ENCODE results near the gene MYO10.
A peak's percentile ranks its signal among the peaks of the same experiment; 100 is the strongest.
"Not testable (repeated sequence)": the region's sequence is repeated elsewhere in the genome, so short reads cannot be mapped to it uniquely, and the experiment has no call there.

MYO10 gene

DNA sequence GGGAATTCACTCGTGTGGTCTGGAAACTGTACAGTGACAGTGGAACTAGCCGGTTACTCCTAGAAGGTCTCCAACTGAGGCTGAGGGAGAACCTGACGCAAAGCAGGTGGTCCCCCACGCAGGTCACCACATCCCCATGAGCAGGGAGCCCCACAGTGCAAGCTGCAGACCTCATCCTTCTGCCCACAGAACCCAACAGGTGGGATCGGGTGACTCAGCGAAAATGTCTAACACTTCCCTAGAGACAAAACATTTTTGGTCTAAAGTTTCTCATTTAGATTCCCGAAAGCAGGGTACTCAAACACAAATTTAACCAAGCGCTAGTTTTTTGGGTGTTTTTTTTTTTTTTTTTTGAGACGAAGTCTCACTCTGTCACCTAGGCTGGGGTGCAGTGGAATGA lies 256.9 kb downstream of the MYO10 start:
- DNase-seq: no peak
- in situ Hi-C loops (cut with HindIII; ENCODE audit: low pct_ligation_motif_present, low pct_unique_long_range_greater_than_20kb, low sequenced_read_pairs): no loop called here

DNA sequence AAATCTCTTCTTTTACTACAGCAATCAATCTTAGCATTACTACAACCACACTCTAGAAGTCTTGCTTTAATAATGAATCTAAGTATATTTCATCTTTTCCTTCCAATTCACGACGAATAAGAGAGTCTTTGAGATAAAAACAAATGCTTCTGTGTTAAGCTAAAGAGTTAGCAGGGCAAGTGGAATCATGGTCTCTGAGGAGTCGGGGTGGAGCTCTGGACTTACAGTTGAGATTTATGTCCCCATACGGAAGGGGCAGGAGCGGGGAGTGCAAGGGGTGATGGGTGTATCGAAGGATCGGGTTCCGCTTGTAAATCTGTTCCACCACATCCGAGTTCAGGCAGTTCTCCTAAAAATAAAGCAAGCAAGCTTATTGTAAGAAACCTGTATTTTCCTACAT lies 260.3 kb downstream of the MYO10 start:
- DNase-seq: no peak
- in situ Hi-C loops (cut with HindIII; ENCODE audit: low pct_ligation_motif_present, low pct_unique_long_range_greater_than_20kb, low sequenced_read_pairs): no loop called here

DNA sequence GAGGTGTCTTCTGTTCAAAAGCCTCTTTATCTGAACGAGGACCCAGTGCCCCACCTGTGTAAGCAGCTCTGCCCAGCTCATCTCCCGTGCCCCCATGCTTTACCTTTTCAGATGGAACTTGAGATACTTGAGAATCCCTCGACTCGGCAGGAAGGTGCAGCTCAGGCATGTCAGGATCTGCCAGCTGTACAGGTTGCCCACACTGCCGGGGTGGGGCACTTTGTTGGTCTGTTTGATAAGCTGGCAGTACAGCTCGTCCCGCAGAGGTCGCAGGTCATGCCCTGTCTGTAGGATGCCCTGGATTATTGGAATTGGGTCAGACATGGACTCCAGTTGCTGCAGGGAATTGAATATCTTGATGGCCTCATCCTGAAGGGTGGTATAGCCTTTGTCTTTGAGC lies 261.3 kb downstream of the MYO10 start:
- in situ Hi-C loops (cut with HindIII; ENCODE audit: low pct_ligation_motif_present, low pct_unique_long_range_greater_than_20kb, low sequenced_read_pairs): no loop called here

DNA sequence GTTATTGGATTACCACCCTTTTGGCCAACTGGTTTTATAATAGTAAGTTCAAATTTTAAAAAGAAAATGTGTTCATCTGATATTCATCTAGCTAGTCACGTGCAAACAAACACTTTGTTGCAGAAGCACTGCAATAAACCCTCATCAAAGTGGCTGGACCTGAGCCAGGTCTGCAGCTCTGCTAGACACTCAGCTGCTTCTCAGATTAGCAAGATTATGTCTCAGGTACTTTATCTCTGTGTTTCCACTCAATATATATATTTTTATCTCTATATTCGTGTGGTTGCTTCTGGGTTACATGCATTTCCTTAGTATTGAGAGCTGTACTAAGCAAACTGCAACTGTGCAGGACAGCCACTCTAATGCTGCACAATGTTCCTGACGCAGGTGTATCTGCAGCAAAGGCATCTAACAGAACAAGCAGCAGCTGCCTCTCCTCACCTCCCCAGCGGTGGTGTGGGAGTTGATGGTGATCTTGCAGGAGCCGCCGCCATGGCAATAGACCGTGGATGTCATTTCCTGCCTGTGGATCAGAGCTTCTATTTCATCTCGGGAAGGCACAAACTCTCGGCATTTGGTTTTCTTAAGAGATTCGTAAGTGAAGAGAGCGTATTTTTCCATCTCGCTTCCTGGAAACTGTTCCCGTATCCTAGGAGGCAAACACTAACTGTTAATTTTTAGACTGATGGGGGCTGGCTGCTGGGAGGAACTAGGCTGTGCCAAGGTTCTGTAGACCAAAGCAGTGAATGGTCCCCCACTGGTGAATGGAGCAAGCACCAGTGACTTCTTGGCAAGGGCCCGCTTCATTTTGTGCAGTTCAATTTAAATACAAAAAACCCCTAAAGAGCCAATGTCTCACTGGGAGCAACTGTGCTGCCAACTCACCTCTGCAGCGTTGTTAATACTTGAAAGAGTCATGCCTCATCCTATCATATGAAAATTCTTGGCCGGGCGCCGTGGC lies 262.6 kb downstream of the MYO10 start:
- peak; percentile 78 for DNase-seq
- in situ Hi-C loops (cut with HindIII; ENCODE audit: low pct_ligation_motif_present, low pct_unique_long_range_greater_than_20kb, low sequenced_read_pairs): no loop called here

More for the DNA sequence above, 261.3 kb downstream of the MYO10 start:
- DNase-seq: no peak

DNA sequence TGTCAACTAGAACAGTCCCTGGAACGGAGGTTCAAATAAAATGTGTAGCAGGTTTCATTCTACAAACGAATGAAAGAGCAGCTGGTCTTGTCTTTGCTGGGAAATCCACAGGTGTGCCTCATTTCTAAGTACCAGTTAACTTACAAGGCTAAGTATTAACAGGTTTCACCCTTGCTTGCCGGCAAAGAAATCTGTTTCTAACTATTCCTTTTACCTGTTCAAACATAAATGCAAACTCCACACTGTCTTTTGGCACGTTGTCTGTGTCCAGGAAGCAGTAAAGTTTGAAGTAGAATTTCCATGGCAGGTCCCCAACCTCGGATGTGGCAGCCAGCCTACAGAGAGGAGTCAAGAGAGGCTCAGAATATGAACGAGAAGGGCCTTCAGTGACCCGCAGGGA lies 264.9 kb downstream of the MYO10 start:
- DNase-seq: no peak
- in situ Hi-C loops (cut with HindIII; ENCODE audit: low pct_ligation_motif_present, low pct_unique_long_range_greater_than_20kb, low sequenced_read_pairs): no loop called here

DNA sequence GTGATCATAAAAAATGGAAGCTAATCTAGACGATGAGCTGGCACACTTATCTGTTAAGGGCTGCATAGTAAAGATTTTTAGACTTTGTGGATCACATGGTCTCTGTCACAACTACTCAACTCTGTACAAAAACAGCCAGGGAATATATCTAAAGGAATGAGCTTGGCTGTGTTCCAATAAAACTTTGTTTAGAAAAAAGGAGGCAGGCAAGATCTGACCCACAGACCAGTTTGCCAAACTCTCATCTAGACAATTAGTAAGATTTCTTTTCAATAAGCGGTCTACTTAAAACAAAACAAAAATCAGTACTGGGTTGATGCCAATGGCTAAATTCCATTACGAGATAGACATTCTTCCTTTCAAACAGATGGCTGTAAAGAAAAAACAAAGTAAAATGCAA lies 266.3 kb downstream of the MYO10 start:
- in situ Hi-C loops (cut with HindIII; ENCODE audit: low pct_ligation_motif_present, low pct_unique_long_range_greater_than_20kb, low sequenced_read_pairs): no loop called here
- DNase-seq: no peak

DNA sequence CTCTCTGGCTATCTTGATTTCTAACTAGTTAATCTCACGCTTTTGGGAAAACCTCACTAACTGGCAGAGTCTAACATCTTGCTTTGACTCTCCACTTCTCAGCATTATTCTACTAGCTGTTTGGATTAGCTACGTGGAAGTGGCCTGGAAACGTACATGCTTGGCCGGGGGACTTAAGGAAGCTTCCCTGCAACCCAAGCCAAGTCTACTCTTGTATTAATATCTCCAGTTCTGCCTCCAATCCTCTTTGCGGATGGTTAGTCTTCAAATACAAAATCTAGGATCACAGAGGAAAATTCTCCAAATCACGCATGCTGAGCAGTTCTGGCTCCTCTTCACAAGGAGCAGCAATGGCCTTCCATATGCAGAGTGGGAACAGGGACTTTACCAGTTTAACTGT lies 267.5 kb downstream of the MYO10 start:
- in situ Hi-C loops (cut with HindIII; ENCODE audit: low pct_ligation_motif_present, low pct_unique_long_range_greater_than_20kb, low sequenced_read_pairs): no loop called here
- DNase-seq: no peak

DNA sequence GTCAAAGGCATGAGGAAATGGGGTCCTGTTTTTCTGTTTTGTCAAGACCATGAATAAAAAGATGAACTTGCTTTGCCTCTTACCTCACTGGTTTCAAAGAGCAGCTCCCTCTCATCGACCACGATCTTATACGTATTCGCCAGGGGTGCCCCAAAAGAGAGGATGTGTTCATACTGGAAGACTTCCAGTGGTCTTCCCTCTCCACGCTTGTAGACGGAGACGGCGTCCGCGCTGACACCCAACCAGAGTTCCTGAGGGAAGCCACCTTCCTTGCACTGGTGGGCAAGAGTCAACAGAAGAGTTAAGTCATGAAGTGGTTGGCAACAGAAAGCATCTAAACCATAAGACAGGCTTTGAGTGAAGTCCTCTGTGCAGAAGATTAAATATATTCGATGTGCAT lies 267.9 kb downstream of the MYO10 start:
- in situ Hi-C loops (cut with HindIII; ENCODE audit: low pct_ligation_motif_present, low pct_unique_long_range_greater_than_20kb, low sequenced_read_pairs): no loop called here
- DNase-seq: no peak

DNA sequence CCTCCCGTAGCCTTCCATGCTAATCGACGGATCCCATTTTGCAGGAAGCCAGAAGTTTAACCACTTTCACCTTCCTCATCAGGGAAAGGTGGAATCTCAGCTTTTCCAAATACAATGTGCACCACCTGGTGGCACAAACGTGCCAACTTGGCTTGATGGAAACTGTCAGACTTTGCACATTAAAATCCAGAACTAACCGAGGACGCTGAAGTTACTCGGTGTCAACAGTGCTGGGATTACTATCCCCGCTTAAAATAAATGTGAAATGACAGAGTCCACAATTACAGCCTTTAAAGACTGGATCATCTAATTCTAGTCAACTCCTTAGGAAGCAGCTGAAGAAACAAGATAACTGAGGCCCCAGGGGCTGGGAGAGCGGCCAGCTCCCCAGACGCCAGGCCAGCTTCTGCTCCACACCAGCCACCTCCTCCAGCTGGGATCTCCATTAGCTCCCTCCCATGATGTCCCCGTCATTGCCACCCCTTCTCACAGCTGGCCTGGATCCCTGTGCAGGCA lies 269.1 kb downstream of the MYO10 start:
- DNase-seq: peak; percentile 27
- in situ Hi-C loops (cut with HindIII; ENCODE audit: low pct_ligation_motif_present, low pct_unique_long_range_greater_than_20kb, low sequenced_read_pairs): no loop called here

DNA sequence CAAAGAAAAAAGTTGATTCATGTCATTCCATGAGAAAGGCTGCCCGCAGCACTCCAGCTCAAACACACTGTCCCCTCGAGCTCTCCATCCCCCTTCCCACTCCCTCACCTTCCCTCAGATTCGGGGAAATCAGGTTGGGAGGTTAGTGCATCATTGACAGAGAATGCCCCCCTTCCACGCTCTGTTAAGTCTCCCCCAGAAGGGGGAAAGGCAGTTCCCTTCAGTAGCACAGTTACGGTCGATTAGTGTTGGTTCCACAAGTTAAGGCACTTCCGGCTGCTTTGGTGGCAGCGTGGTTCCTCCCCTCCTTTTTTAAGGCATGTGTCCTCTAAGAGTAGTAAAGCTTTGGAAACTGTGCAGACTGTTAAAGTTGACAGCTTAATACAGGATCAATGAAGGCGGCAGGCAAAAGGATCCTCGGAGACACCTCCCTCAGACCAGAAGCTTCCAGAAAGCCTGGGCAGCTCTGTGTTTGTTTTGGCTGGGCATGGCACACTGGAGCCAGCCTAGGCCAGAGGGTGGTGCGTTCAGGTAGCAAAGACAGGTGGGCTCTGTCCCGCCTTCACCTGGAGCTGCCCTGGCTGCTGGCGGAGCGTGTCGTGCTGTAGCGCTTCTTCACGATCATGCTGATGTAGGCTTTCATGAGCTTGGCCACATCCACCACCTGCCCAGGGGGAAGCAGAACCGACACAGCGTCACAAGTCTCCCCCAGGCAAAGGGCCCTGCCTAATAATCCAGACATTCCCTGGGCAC lies 269.8 kb downstream of the MYO10 start:
- in situ Hi-C loops (cut with HindIII; ENCODE audit: low pct_ligation_motif_present, low pct_unique_long_range_greater_than_20kb, low sequenced_read_pairs): no loop called here
- DNase-seq: no peak

DNA sequence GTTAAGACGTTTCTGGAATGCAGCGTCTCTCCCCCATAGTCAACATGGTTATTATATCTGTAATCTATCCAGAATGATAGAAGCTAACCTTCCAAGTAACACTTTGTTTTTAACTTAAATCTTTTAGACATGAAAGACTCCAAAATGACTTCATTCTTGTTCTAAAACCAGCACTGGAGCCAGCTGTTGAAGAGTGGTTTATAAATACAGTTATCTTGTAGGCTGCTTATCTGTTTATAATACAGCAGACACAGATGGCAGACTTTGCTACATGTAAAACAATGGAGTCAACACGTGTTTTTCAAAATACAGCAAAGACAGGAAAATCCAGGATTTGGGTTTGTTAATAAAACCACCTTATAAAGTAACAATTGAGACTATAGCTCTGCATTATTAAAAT lies 270.5 kb downstream of the MYO10 start:
- in situ Hi-C loops (cut with HindIII; ENCODE audit: low pct_ligation_motif_present, low pct_unique_long_range_greater_than_20kb, low sequenced_read_pairs): no loop called here

DNA sequence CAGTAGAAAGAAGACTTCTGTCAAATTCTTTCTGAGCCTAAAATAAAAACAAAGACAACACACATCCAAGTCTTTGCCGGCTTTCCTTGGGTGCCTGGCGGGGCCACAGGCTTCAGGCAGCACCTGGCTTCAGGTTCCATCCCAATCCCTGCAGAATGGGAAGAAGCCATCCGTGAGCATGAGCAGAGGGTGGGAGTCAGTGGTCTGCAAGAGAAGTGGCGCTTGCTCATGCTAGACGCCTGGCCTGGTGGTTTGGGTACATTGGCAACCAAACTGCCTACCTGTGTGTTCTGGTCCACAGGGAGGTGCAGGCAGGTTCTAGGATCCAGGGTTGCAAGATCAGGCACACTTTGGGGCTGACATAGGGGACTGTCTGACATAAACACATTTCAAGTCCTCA lies 271.7 kb downstream of the MYO10 start:
- in situ Hi-C loops (cut with HindIII; ENCODE audit: low pct_ligation_motif_present, low pct_unique_long_range_greater_than_20kb, low sequenced_read_pairs): no loop called here
- no peak for DNase-seq

More for the DNA sequence above, 270.5 kb downstream of the MYO10 start:
- DNase-seq: no peak

DNA sequence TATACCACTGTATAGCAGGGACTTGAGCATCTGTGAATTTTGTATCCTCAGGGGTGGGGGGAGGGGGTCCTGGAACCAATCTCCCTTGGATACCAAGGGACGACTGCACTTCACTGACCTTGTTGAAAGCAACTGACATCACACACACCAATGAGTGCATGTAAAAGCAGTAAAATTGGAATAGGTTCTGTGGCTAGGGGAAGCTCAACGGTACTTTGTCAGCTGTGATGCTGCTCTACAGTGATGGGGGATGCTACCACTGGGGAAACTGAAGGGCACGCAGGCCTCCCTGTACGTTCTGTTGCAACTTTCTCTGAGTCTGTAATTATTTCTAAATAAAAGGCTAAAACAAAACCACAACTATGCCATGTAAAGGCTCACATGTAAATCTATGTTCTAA lies 272.2 kb downstream of the MYO10 start:
- in situ Hi-C loops (cut with HindIII; ENCODE audit: low pct_ligation_motif_present, low pct_unique_long_range_greater_than_20kb, low sequenced_read_pairs): no loop called here
- no peak for DNase-seq

DNA sequence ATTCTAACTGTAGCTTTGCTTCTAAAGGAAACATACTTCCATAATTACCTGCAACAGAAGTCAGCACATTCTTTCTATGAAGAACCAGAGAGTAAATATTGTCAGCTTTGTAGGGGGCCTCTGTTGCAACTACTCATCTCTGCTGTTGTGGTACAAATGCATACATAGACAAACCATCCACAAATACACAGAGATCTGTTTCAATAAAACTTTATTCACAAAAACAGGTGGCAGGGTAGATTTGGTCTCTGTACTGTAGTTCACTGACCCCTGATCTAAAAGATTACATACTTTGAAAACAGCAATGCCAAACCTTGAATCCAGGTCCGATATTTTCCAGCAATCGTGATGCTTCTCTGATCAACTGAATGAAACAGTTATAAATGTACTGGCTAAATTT lies 274.4 kb downstream of the MYO10 start:
- in situ Hi-C loops (cut with HindIII; ENCODE audit: low pct_ligation_motif_present, low pct_unique_long_range_greater_than_20kb, low sequenced_read_pairs): no loop called here

DNA sequence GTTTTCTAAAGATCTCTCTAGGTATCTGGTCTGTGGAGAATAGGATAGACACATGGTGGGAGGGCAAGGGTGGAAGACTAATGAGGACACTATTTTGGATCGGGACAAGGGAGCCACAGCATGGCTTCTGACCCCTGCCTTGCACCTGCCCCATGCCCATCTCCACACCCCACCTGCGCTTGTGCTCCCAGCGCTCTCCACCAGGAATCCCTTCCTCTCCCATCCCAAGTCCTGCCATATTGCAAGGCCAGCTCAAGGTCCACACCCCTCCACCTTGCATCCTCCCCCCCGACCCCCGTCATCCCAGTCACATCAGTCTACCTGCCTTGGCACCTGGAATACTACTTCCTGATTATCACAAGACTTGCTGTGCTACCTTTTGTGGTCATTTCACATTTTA lies 275.1 kb downstream of the MYO10 start:
- DNase-seq: no peak
- in situ Hi-C loops (cut with HindIII; ENCODE audit: low pct_ligation_motif_present, low pct_unique_long_range_greater_than_20kb, low sequenced_read_pairs): no loop called here

More for the DNA sequence above, 274.4 kb downstream of the MYO10 start:
- no peak for DNase-seq

DNA sequence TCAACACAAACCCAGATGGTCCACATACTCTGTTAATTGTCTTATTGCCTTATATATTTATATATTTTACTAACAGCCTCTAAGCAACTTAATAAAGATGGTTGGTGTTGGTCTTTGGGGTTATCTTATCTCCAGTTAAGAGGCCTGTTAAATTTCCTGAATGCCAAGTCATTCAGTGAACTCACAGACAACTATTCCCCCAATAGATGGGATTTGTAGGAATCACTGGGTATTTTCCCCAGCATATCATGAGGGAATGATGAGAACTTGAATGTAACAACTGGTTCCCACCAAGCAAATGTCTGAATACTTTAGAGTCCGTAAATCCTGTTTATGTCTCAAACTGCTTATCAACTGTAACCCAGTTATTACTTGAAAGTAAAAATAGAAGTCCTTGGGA lies 276.6 kb downstream of the MYO10 start:
- in situ Hi-C loops (cut with HindIII; ENCODE audit: low pct_ligation_motif_present, low pct_unique_long_range_greater_than_20kb, low sequenced_read_pairs): no loop called here
- no peak for DNase-seq

DNA sequence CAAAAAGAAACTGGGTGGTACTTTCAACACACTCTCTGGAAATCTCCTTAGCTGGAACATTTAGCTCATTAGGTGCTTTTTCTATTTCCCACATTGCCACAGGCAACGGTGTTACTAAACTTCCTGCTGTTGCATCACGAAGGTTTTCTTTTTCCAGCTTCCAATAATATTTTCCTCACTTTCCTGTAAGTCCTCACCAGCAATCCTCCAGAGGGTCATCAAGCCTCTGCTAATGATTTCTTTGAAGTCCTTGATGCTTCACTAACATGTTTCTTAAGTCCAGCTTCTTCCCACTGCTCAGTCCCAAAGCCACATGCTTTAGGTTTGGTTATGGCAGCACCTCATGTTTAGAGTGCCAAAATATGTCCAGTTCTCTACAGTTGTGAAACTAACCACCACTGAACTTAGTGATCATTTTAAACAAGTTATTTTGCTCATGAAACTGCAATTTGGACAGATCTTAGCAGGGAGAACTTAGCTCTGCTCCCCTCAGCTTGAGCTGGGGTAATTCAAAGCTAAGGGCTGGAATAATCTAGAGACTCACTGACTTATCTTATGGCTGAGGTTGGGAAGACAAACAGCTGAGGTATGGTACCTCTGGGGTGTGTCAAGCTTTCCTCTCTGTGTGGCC lies 279.4 kb downstream of the MYO10 start:
- in situ Hi-C loops (cut with HindIII; ENCODE audit: low pct_ligation_motif_present, low pct_unique_long_range_greater_than_20kb, low sequenced_read_pairs): no loop called here
- DNase-seq: no peak

DNA sequence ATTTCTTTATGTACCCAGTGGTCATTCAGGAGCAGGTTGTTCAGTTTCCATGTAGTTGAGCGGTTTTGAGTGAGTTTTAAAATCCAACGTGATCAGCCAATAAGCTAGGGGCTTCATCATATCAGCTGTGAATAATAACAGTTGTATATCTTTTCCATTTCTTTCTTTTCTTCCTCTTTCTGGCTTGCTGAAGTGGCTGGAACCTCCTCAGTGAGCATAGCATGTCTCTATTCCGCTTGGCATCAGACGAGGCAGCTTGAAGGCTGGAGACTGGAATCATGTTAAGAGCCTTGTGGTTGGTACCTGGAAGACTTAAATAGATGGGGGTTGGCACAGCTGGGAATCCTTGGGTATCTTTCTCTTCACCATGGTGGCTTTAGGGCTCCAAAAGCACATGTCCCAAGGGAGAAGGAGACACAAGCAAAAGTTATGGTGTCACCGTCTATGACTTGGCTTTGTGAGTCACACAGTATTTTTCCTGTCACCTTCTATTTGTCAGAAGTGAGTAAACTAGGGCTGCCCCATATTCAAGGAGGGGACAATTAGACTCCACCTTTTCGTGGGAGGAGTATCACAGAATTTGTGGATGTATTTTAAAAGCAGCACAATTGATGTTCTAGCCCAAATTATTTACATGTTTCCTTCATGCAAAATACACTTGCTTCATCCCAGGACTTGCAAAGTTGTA lies 281.3 kb downstream of the MYO10 start:
- in situ Hi-C loops (cut with HindIII; ENCODE audit: low pct_ligation_motif_present, low pct_unique_long_range_greater_than_20kb, low sequenced_read_pairs): no loop called here
- no peak for DNase-seq

DNA sequence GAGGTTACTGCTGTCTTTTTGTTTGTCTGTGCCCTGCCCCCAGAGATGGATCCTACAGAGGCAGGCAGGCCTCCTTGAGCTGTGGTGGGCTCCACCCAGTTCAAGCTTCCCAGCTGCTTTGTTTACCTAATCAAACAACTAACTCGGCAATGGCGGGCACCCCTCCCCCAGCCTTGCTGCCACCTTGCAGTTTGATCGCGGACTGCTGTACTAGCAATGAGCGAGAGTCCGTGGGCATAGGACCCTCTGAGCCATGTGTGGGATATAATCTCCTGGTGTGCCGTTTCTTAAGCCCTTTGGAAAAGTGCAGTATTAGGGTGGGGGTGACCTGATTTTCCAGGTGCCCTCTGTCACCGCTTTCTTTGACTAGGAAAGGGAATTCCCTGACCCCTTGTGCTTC lies 287.3 kb downstream of the MYO10 start:
- in situ Hi-C loops (cut with HindIII; ENCODE audit: low pct_ligation_motif_present, low pct_unique_long_range_greater_than_20kb, low sequenced_read_pairs); DNase-seq: not testable (repeated sequence)
